Activated CD4-positive, alpha-beta T cell treated with anti-CD3 and anti-CD28 coated beads for 24 hours (primary cell): ENCODE results near the gene FITM1.

Experiments used
- DNase-seq, 2 donors: peaks; one replicate each; pipeline ENCODE4 v3.0.0-alpha.2; 2020; ENCODE audit warnings: low read depth in 2 of 2

Gene FITM1

GRCh38 chr14:24160850-24161804 lies 30.7 kb downstream of the FITM1 start, which contains the start of gene IRF9:
Gene IRF9, plus strand, starts transcription at chr14:24161265. Its CDS starts 880 bp downstream, at chr14:24162145.
- peak; percentile 95 to 99 for DNase-seq

DNA sequence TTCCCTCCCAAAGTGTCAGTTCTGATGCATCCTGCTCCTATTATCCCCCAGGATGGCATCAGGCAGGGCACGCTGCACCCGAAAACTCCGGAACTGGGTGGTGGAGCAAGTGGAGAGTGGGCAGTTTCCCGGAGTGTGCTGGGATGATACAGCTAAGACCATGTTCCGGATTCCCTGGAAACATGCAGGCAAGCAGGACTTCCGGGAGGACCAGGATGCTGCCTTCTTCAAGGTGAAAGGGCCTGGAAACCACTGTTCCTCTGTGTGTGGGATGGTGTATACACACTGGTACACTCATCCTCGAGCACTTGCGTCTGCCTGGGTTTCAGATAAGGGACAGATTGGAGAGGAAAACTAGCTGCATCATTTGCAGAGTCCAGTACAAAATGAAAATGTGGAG lies 31.6 kb downstream of the FITM1 start:
- no peak for DNase-seq

DNA sequence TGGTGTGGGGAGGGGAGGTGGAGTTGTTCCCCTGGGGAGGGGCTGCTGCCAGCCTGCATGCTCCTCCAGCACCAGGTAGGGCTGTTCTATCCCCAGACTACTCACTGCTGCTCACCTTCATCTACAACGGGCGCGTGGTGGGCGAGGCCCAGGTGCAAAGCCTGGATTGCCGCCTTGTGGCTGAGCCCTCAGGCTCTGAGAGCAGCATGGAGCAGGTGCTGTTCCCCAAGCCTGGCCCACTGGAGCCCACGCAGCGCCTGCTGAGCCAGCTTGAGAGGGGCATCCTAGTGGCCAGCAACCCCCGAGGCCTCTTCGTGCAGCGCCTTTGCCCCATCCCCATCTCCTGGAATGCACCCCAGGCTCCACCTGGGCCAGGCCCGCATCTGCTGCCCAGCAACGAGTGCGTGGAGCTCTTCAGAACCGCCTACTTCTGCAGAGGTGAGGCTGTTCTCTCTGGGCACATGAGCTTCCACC lies 34.1 kb downstream of the FITM1 start:
- DNase-seq = no peak

DNA sequence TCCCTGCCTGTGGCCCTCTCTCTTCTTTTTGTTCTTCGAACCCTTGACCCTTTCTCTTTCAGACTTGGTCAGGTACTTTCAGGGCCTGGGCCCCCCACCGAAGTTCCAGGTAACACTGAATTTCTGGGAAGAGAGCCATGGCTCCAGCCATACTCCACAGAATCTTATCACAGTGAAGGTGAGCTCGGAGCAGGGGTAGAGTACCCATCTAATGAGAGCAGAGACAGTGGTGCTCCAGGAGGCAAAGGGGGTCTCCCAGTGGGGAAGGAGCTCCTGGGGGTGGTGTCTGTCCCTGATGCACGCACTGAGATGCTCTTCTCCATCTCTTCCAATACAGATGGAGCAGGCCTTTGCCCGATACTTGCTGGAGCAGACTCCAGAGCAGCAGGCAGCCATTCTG lies 35.3 kb downstream of the FITM1 start:
- DNase-seq = no peak

DNA sequence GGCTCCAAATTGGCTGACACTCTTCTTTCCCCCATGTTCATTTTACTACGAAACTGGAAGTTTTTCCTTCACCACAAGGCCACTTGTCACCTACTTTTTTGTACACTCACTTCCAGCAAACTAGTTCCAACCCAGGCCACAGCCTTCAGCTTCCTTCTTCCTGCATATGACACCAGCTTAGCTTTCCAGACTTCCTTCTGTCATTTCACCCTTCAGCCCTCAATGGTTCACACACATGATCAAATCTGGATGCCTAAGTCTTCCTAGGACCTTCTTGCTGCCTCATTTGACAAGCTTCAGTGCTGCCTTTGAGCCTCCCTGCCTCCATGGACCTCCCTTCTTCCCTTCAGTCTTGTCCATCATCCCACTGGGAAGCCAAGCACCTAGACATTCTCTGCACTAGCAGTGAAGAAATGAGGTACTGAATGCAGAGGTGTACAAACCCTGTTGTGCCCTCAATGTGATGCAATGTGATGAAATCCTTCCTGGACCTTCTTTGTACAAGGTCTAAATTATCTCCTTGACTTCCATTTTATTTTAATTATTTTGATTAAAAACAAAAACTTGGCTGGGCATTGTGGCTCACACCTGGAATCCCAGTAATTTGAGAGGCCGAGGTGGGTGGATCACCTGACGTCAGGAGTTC lies 37.1 kb downstream of the FITM1 start:
- DNase-seq = no peak

DNA sequence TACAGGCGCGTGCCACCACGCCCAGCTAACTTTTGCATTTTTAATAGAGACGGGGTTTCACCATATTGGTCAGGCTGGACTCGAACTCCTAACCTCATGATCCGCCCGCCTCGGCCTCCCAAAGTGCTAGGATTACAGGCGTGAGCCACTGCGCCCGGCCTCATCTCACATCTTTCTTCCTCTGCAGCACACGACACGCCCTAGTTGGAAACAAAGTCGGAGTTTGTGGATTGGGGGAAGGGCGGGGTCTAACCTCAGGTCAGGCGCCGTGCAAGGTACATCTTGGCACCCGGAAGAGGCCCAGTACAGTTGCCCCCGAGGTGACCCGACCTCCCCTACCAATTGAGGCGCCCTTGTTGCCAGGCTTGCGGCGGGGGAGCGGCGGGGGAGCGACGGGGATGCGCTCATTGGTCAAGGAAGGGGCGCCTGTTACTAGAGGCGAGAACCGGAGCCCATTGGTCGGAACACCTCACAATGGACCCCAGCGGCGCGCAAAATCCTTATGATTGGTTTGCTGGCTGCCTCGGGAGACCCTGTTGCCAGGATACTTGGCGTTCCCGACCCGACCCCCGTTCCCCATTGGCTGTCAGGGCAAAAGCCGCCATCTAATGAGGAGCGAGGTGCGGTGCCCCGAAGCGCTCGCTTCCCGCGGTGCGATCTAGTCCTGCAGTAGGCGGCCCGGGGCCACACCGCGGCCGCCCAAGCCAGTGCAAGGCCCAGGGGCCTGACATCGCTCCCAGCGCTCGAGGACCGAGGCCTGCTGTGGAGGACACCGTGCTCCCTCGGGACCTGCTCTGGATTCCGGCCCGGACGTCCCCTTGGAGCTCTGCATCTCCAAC lies 41.2 kb downstream of the FITM1 start, which contains the start of gene REC8:
Gene REC8 (plus strand): TSS at position 659 of the 839 bp plus-strand sequence. CDS start 473 bp downstream, outside the sequence.
- peak in 1 of 2 donors; percentile 58 for DNase-seq

- no peak for DNase-seq
Observed at GRCh38 chr14:24172261-24172860, 41.9 kb downstream of the FITM1 start.

DNA sequence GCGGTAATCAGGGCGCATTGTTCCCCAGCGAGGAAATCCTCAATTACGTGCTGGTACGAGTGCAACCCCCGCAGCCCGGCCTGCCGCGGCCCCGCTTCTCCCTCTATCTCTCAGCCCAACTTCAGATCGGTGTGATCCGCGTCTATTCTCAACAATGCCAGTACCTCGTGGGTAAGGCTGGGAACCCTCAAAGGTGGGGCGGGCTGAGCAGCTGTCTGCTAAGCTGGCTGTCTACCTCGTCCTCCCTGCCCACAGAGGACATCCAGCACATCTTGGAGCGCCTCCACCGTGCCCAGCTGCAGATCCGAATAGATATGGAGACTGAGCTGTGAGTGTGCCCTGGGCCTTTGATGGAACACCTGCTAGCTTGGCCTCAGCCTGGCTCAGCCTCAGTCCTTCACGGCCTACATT lies 42.4 kb downstream of the FITM1 start:
- DNase-seq = no peak

- no peak for DNase-seq
Observed at GRCh38 chr14:24176599-24176998, 46.1 kb downstream of the FITM1 start.

- no peak for DNase-seq
Observed at GRCh38 chr14:24177041-24177825, 46.8 kb downstream of the FITM1 start.

- DNase-seq = no peak
Observed at GRCh38 chr14:24177891-24178290, 47.4 kb downstream of the FITM1 start.

- DNase-seq = no peak
Observed at GRCh38 chr14:24178399-24179178, 48.1 kb downstream of the FITM1 start.

DNA sequence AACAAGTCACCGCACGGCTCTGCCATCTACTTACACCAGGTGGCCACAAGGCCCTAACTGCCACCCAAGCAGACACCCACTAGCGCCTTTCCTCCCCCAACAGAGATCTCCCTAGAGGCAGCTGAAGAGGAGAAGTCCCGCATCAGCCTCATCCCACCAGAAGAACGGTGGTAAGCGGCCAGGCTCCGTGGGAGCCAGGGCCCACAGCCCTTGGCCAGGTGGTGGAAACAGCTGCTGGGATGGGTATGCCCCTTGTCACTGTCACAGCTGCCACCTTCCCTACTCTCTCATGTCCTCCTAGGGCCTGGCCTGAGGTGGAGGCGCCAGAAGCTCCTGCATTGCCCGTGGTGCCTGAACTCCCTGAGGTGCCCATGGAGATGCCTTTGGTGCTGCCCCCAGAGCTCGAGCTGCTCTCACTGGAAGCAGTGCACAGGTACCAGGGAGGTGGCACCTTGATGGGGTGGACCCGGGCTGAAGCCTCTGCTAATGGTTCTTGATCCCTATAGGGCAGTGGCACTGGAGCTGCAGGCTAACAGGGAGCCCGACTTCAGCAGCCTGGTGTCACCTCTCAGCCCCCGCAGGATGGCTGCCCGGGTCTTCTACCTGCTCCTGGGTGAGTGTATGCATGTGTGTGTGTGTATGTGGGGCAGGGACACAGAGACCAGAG lies 49.0 kb downstream of the FITM1 start:
- DNase-seq = no peak

DNA sequence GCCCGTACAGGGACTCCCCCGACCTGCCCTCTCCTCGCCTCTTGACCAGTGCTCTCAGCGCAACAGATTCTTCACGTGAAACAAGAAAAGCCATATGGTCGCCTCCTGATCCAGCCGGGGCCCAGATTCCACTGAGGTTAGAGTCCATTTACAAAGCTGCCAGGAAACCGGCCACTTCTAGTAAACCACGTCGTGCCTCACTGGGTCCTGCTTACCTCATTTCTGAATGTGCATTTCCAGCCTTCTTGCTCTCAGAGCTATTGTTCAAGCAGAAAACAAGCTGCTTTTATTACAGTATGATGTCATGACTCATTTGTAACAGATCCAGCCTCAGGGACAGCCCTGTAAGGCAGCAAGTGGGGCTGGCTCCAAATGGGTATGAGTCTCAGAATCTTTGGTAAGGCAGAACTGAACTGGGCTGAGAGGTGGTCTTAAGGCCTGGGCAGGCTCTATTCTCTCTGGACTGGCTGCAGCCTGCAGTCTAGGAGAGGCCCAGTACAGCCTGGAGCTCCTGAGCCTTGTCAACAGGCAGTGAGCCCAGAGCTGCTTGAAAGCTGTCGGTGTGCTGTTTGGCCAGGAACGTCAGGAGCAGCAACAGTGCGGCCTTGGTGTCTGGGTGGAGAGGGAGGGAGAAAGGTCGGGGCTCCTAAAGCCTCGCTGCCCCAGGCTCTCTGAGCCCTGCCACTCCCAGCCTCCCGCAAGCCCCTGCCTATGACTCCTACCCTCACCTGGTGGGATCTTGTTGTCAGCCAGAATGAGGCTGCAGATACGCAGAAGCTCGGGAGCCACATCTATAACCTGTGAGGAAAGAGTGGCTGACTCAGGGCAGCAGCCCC lies 49.7 kb downstream of the FITM1 start:
- DNase-seq = no peak

DNA sequence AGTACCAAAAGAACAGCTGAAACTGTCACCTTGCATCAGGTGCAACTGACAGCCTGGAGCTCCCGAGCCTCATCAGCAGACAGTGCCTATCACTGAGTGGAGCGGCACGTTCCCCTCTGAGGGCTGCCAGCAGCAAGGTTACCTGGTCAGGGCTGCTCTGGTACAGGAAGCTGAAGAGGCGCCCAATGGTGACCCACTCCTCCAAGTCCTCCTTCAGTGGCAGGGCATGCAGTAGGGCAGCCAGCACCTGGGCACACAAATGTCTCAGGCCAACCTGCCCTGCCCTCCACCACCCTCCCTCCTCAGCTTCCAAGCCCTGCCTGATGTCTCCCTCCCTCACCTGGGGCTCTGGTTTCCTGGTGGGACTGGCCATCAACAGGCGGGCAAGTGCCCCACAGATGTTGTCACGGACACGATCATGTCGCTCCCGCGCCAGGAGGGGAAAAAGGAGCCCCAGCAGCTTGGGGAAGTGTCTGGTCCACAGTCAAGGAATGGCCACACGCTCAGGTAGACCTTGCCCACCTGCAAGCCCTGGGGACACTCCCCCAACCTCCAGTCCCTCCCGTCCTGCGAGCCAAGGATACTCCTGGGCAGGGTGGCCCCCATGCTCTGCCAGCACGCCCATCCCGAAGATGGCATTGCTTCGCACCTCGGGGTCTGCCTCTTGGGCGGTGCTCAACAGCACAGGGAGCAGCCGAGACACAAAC lies 51.1 kb downstream of the FITM1 start:
- DNase-seq = no peak
